ENCODE measurements around the gene ETV2.
"Not testable (repeated sequence)": the region's sequence is repeated elsewhere in the genome, so short reads cannot be mapped to it uniquely, and the experiment has no call there.

ETV2 gene

DNA sequence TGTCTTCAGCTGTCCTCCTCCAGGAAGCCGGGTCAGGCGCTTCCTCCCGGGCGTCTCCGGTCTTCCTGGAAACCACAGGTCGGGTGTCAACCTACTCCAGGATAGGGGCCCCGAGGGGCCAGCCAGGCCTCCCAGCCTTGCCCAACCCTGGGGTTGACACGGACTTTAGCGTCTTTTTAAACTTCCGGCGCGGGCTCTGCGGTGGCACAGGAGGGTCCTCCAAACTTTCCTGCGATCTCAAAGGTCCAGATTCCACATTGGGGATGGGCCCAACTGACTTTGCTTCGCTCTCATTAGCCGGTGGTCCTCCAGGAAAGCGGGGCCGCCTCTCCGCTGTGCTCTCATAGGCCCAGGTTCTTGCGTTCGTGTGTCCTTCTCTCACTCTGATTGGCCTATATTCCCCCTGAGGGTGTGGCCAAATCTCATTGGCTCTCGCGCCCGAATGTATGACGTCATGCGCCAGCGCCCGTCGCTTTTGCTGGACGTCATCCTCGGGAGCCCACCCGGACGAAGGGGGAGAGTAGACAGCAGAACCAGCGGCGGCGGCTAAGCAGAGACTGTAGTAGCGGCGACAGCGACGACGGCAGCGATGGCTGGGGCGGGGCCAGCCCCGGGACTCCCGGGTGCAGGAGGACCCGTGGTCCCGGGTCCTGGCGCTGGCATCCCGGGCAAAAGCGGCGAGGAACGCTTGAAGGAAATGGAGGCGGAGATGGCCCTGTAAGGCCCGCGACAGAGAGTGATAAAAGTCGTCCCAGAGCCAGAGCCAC lies 12.8 kb upstream of the ETV2 start, which contains the start of gene RBM42:
Gene RBM42 (plus strand): TSS at position 472 of the 767 bp plus-strand sequence. CDS start 118 bp downstream, at position 590.
- peak; percentile 99 for DNase-seq (ENCODE audit: low spot score)

DNA sequence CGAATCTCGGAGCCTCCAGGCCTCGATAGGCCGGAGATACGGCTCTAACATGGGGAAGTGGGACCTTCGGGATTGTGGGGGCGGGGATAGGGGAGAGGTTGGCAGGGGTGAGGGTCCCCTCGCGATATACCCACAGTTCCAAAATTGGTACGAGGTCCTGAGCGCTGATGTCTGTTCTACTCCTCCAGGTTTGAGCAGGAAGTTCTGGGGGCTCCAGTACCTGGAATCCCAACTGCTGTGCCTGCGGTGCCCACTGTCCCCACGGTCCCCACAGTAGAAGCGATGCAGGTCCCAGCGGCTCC lies 12.3 kb upstream of the ETV2 start:
- DNase-seq (ENCODE audit: low spot score): no peak

DNA sequence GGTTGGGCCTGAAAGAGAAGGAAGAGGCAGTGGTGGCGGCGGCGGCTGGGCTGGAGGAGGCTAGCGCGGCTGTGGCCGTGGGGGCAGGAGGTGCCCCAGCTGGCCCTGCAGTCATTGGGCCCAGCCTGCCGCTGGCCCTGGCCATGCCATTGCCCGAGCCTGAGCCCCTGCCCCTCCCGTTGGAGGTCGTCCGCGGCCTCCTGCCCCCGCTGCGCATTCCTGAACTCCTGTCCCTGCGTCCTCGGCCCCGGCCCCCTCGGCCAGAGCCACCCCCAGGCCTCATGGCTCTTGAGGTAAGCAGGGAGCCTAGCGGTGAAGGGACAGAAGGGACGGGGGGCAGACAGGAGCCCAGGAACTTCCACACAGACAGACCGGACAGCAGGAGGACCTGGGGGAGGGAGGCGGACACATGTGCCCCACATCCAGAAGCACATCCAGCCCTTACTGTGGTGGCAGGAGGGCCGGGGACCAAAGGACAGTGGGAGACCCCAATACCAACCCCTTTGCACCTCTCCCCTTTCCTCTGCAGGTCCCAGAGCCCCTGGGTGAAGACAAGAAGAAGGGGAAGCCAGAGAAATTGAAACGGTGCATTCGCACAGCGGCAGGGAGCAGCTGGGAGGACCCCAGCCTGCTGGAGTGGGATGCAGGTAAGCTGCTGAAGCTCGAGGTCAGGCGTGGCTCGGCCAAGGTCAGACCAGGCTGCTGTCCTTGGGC lies 7.7 kb upstream of the ETV2 start:
- no peak for DNase-seq (ENCODE audit: low spot score)

DNA sequence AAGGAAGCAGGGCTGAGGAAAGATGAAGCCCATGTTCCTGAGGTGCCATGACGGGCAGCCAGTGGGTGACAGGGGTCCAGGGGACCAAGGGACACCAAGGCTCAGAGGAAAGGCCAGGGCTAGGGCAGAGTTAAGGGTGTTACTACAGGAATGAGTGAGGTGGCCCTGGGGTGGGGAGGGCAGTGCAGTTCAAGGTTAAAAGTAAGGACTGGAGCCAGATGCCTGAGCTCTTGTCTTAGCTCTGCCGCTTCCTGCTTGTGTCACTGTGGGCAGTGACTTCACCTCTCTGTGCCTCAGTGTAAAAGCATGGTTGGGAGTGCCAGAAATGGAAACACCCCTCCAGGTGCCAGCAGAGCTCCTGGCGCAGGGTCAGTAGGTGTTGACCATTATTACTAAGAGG lies 4.9 kb upstream of the ETV2 start:
- no peak for DNase-seq (ENCODE audit: low spot score)

DNA sequence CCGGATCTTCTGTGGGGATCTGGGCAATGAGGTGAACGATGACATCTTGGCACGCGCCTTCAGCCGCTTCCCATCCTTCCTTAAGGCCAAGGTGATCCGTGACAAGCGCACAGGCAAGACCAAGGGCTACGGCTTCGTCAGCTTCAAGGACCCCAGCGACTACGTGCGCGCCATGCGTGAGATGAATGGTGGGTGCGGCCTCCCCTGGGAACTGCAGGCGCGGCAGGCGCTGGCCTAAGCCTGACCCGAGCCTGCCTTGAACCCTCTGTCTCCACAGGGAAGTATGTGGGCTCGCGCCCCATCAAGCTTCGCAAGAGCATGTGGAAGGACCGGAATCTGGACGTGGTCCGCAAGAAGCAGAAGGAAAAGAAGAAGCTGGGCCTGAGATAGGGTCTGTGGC lies 4.4 kb upstream of the ETV2 start:
- DNase-seq (ENCODE audit: low spot score): no peak

DNA sequence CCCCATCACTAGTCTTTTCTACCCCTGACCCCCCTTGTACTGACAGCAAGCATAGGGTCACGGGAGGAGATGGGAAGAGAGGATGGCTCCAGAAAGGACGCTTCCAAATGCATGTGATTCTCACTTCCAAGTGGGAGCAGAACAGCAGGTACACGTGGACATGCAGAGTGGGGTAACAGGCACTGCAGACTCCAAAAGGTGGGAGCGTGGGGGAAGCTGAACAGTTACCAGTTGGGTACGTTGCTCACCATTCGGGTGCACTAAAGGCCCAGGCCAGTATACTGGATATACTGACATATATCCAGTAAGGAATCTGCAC lies 2.3 kb upstream of the ETV2 start:
- no peak for DNase-seq (ENCODE audit: low spot score)

DNA sequence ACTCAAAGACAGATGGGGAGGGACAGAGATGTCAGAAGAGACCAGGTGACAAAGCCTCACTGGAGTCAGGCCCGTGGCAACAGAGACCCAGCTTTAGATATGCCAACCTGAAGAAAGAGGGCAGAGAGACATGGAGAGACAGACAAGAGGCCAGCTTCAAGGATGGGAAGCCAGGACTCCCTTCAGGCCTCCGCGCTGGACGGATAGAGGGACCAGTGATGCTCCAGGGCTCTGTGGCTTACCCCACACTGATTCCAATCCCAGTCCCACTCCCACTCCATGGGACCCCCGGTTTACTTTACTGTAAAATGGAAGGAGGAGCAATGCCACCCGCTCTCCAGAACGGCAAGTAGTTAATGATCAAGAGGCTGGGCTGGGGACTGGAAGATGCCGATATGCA lies 1.7 kb upstream of the ETV2 start:
- DNase-seq (ENCODE audit: low spot score): no peak

DNA sequence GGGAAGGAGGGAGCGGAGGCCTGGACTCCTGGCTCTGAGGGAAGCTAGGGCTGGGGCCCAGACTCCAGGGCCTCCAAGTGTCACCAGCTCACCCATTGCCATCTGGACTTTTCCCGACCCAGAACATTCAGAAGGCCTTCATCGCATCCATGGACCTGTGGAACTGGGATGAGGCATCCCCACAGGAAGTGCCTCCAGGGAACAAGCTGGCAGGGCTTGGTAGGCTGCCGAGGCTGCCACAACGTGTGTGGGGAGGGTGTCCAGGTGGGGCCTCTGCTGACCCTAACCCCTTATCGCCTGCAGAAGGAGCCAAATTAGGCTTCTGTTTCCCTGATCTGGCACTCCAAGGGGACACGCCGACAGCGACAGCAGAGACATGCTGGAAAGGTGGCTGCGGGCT lies 767 bp downstream of the ETV2 start:
- no peak for DNase-seq (ENCODE audit: low spot score)

DNA sequence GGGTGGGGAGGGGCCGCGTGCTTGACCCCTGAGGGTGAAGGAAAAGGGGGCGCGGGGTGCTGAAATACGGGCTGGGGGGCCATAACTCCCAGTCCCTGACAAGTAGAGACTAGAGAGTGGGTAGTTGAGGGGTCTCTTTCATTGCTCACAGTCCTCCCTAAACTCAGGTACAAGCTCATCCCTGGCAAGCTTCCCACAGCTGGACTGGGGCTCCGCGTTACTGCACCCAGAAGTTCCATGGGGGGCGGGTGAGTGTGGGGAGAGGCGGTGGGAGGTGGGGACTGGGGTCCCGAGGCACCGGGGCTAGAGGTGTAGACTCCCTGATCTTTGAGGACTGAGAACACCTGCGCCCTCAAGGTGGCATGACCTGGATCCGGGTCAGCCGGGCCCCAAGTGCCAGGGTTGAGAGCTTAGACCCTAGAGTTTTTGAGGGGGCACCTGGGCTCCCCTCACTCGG lies 1.3 kb downstream of the ETV2 start:
- no peak for DNase-seq (ENCODE audit: low spot score)

DNA sequence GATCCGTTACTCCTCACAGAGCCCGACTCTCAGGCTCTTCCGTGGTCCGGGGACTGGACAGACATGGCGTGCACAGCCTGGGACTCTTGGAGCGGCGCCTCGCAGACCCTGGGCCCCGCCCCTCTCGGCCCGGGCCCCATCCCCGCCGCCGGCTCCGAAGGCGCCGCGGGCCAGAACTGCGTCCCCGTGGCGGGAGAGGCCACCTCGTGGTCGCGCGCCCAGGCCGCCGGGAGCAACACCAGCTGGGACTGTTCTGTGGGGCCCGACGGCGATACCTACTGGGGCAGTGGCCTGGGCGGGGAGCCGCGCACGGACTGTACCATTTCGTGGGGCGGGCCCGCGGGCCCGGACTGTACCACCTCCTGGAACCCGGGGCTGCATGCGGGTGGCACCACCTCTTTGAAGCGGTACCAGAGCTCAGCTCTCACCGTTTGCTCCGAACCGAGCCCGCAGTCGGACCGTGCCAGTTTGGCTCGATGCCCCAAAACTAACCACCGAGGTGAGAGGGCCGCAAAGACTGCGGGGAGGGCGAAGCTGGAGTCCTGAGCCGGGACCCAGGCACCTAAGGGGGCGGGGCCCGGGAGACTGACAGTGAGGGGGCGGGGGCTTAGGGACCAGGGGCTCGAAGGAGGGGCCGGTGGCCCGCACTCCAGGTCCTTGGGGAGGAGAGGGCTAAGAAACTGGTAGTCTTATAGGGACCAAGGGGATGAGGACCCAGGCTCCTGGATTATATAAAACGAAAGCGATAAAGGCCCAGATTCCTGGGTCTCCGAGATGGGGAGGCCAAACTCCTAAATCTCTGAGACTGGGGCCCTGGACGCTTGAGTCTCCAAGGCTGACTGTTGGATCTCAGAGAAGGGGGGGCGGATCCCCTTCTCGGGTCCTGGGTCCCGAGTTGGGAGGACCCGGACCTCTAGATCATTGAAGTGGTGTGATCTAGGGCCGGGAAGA lies 2.0 kb downstream of the ETV2 start:
- peak; percentile 90 for DNase-seq (ENCODE audit: low spot score)

DNA sequence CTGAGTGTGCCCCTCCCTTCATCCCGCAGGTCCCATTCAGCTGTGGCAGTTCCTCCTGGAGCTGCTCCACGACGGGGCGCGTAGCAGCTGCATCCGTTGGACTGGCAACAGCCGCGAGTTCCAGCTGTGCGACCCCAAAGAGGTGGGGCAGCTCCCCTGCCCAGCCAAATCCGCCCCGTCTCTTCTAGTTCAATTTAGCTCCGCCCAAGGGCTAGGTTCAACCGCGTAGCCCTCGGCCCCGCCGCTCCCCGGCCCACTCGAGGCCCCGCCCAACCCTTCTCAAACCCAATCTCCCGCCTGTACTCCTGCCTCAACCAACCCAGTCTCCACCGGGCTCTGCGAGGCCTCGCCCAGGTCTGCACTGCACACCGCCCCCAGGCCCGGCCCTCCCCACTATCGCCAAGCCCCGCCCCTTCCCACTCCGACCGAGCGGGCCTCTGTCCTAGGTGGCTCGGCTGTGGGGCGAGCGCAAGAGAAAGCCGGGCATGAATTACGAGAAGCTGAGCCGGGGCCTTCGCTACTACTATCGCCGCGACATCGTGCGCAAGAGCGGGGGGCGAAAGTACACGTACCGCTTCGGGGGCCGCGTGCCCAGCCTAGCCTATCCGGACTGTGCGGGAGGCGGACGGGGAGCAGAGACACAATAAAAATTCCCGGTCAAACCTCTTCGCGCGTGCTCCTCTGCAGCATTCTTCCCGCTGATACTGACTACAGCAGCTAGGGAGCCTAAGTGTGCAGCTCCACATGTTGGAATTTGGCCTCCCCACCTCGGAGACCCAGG lies 2.9 kb downstream of the ETV2 start:
- peak; percentile 96 for DNase-seq (ENCODE audit: low spot score)

DNA sequence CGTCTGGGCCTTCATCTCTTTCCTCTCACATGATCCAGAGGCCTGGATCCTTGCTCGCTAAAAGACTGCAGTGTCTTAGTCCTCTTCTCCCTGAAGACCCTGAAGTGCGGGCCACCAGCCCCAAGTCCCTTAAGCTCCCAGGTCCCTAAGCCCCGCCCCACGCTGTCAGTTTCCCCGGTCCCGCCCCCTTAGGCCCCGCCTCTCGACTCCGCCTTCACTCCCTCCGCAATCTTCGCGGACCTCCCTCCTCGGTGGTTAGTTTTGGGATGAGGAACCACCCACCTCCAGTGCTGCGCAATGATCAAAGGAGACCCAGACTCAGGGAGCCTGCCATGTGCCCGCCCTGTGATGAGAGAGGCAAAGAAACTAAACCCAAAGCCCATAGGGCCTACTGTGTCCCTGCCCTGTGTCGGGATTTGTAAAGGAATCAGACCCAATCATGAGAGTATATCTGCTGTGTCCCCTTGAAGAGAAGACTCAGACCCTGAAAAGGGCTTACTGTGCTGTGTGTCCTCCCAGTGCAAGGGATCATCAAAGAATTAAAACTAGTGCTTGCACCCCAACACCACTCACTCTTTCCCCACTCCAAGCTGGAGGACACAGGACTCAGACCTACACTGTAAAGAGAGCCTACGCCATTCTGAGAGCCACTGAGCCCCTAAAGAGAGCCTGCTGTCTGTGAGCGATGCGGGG lies 3.6 kb downstream of the ETV2 start:
- DNase-seq (ENCODE audit: low spot score): peak; percentile 67

DNA sequence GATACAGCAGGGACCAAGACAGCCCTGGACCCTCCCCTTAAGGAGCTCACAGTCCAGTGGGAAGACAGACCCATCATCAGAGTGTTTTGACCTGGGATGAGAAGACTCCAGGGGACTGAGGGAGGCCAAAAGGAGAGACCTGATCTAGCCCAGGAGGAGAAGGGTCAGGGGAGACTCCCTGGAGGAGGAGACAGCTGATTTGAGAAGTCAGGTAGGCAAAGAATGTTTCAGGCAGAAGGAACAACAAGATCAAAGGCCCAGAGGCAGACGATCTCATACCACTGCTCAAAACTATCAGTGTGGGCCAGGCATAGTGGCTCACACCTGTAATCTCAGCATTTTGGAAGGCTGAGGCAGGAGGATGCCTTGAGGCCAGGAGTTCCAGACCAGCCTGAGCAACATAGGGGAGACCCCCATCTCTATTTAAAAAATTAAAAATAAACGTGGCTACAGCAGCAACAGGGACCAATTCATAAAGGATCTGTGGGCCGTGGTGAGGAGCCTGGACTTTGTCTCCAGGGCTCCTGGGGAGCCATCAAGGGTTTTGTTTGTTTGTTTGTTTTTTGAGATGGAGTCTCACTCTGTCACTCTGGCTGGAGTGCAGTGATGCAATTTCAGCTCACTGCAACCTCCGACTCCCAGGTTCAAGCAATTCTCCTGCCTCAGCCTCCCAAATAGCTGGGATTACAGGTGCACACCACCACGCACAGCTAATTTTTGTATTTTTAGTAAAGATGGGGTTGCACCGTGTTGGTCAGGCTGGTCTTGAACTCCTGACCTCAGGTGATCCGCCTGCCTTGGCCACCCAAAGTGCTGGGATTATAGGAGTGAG lies 4.4 kb downstream of the ETV2 start:
- DNase-seq (ENCODE audit: low spot score): no peak

DNA sequence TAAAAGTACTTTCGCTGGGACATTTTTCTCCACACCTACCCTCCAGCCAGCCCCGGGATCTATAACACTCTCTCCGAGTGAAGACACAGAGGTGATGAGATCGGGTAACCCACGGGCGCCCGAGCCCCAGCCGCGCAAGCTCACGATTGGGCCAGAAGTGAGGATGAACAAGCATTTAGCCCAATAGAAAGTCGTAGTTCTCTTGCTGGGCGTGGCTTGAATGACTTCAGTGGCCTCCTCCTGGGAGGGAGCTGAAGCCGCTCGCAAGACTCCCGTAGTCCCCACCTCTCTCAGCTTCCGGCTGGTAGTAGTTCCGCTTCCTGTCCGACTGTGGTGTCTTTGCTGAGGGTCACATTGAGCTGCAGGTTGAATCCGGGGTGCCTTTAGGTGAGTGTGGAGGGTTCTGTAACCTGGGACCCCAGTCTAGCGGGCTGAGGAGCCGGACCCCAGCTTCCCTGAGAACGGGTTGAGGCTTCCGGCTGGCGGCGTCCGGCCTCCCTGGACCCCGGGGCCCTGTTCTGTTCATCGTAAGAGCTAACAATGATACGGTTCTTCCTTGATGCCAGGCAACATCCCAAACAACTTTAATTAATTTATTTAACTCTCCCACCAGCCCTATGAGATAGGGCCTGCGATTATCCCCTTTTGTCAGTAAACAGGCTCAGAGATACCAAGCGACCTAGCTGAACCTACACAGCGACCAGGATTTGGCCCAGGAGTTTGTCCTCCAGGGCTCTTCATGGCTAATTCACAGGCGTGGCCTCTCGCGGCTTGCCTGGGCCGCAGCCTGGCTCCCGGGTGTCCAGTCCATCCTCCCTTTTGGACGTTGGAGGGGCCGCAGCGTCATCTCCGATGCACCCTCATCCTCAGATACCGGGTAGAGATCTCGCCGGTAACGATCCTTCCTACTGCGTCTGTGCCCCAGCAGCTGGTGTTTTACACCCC lies 6.7 kb downstream of the ETV2 start, which contains the start of gene COX6B1:
Gene COX6B1 (plus strand): TSS at position 307 of the 945 bp plus-strand sequence. CDS start 2,921 bp downstream, outside the sequence.
- DNase-seq (ENCODE audit: low spot score): peak; percentile 96

DNA sequence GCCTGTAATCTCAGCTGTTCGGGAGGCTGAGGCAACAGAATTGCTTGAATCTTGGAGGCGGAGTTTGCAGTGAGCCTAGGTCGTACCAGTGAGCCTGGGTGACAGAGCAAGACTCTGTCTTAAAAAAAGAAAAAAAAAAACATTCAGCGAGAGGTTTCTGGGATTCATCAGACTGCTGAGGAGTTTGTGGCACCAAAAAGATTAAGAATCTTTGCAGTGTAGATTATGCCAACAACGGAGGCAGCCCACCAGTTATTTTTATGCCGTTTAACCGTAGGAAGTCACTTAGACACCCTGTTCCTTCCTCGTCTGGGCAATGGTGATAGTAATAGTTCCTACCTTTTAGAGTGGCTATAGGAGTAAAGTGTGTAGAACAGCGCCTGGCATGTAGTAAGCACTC lies 9.0 kb downstream of the ETV2 start:
- no peak for DNase-seq (ENCODE audit: low spot score)

DNA sequence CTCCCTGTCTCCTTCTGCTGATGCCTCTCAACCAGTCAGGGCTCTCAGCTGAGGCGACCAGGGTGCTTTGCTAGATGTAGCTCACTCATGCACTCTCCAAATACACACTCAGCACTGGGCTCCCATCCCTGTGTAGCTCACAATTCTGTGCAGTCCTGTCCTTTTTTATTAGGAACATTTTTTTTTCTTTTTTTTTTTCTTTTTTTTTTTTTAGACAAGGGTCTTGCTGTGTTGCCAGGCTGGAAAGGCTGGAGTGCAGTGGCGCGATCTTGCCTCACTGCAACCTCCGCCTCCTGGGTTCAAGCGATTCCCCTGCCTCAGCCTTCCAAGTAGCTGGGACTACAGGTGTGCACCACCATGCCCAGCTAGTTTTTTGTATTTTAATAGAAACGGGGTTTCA lies 13.3 kb downstream of the ETV2 start:
- not testable (repeated sequence) for DNase-seq (ENCODE audit: low spot score)

DNA sequence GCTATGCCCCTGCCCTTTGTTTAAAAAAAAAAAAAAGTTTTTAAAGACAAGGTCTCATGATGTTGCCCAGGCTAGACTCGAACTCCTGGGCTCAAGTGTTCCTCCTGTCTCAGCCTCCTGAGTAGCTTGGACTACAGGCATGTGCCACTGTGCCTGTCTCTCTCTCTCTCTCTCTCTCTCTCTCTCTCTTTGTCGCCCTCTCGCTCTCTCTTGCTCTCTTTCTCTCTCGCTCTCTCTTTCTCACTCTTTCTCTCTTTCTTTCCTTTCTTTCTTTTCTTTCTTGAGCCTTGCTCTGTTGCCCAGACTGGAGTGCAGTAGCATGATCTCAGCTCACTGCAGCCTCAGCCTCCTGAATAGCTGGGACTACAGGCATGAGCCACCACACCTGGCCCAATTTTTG lies 14.1 kb downstream of the ETV2 start:
- no peak for DNase-seq (ENCODE audit: low spot score)

DNA sequence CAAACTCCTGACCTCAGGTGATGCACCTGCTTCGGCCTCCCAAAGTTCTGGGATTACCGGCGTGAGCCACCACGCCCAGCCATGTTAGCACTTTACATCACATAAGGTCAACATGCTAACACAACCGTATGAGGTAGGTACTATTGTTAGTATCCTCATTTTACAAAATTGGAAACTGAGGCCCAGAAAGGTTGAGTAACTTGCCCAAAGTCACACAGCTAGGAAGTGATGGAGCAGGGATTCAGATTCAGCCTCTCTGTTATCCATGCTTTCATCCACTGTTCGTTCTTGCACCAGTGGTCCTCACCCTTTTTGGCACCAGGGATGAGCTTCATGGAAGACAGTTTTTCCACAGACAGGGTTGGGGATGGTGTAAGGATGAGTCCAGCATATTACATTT lies 15.2 kb downstream of the ETV2 start:
- DNase-seq (ENCODE audit: low spot score): no peak

Data from AG08396 (cell line).